Measurements from ENCODE around the gene SIRPA. TPM values are rescaled to one million over a fixed set of nuclear protein-coding genes. Genes with fewer than 3 reads are reported as not detected.

SIRPA gene
- total and polyA plus RNA-seq, 11 donors, result 8.6 to 73.5 (median 28.5) TPM

DNA sequence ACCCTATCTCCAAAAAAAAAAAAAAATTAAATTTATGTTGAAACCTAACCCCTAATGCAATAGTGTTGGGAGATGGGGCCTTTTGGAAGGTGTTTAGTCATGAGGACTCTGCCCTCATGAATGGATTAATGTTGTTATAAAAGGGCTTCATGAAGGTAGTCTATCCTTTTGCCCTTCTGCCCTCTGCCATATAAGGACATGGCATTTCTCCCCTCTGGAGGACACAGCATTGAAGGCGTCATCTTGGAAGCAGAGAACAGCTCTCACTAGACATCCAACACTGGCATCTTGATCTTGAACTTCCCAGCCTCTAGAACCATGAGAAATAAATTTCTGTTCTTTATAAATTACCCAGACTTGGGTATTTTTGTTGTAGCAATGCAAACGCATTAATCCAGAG, 63.2 kb downstream of the SIRPA start:
- no peaks in the 10 kb centered on the region for H3K9me3 ChIP-seq
- H3K36me3 ChIP-seq, result no peaks in the 10 kb centered on the region
- 75 to 91% (median 84%) methylated on average over 2 of the region's 2 CpGs for WGBS, 4 donors
- H3K27ac ChIP-seq, result no peak overlapping the region
- no peak overlapping the region for H3K4me3 ChIP-seq
- TF ChIP-seq, protein P1, sequence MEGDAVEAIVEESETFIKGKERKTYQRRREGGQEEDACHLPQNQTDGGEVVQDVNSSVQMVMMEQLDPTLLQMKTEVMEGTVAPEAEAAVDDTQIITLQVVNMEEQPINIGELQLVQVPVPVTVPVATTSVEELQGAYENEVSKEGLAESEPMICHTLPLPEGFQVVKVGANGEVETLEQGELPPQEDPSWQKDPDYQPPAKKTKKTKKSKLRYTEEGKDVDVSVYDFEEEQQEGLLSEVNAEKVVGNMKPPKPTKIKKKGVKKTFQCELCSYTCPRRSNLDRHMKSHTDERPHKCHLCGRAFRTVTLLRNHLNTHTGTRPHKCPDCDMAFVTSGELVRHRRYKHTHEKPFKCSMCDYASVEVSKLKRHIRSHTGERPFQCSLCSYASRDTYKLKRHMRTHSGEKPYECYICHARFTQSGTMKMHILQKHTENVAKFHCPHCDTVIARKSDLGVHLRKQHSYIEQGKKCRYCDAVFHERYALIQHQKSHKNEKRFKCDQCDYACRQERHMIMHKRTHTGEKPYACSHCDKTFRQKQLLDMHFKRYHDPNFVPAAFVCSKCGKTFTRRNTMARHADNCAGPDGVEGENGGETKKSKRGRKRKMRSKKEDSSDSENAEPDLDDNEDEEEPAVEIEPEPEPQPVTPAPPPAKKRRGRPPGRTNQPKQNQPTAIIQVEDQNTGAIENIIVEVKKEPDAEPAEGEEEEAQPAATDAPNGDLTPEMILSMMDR (IDR thresholded peaks at IDR 0.05), result no peak
- no peak for TF ChIP-seq POLR2A (IDR thresholded peaks at IDR 0.05)
- DNase-seq (no peak), ATAC-seq (no peak)
- H3K27me3 ChIP-seq, result peaks cover 0 to 4% (median 0%) of the 10 kb centered on the region in 9 donors
- intact Hi-C loops (cut with DNase I), result no loop called here
- peaks cover 0 to 12% (median 0%) of the 10 kb centered on the region in 12 donors for H3K4me1 ChIP-seq

DNA sequence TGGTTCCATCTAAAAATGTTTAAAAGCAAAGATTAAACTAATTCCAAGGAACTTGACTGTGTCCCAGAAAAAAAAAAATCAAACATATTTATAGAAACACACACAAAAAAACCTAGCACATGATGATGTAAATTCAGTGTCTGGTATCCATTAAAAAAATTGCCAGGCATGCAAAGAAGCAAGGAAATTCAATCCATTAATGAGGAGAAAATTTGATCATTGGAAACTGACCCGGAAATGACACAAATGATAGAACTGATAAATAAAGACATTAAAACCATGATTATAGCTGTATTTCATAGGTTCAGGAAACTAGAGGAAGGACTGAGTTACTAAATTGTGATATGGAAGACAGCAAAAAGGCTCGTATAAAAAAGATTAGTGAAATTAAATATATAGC, 63.9 kb downstream of the SIRPA start:
- intact Hi-C loops (cut with DNase I), result no loop called here
- no peak for DNase-seq
- TF ChIP-seq, protein P1 (IDR thresholded peaks at IDR 0.05), result no peak
- no peak for TF ChIP-seq POLR2A (IDR thresholded peaks at IDR 0.05)
- H3K27me3 ChIP-seq, result no peaks in the 10 kb centered on the region
- no peak for ATAC-seq
- peaks cover 0 to 11% (median 0%) of the 10 kb centered on the region in 12 donors for H3K4me1 ChIP-seq
- H3K9me3 ChIP-seq, result no peaks in the 10 kb centered on the region
- no peak overlapping the region for H3K4me3 ChIP-seq
- WGBS, 4 donors, result 77 to 86% (median 80%) methylated on average over 2 of the region's 2 CpGs
- H3K27ac ChIP-seq, result no peak overlapping the region
- H3K36me3 ChIP-seq, result no peaks in the 10 kb centered on the region

DNA sequence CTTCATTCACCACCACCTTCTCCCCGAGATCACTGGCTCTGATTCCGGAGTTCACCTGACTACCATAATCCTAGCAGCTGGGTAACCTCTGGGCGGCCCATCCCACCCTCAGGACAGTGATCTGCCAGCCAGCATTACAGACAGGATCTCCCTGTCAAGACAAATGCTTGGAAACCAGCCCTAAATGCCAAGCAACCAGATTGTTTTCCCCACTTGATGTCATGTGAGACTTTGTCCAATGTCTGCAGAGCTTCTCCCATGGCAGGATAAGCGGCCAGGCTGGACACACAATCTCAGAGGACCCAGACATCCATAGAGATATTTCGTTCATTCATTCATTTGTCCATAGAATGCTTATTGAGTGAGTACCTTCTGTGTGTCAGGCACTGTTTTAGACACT, 66.2 kb downstream of the SIRPA start:
- H3K36me3 ChIP-seq, result no peaks in the 10 kb centered on the region
- ATAC-seq (no peak), DNase-seq (no peak)
- H3K27me3 ChIP-seq, result no peaks in the 10 kb centered on the region
- H3K4me1 ChIP-seq, result peaks cover 0 to 26% (median 0%) of the 10 kb centered on the region in 12 donors
- 66 to 77% (median 71%) methylated on average over 5 of the region's 5 CpGs for WGBS, 4 donors
- no peaks in the 10 kb centered on the region for H3K9me3 ChIP-seq
- intact Hi-C loops (cut with DNase I), result loop anchor here in 3 of 10 donors (10.0 kb wide), 2 partner anchors 123 to 493 kb away; no protein-coding TSS in a partner anchor
- H3K4me3 ChIP-seq, result no peak overlapping the region
- H3K27ac ChIP-seq, result no peak overlapping the region
- TF ChIP-seq POLR2A (IDR thresholded peaks at IDR 0.05), result no peak
- TF ChIP-seq, protein P1 (IDR thresholded peaks at IDR 0.05), result no peak

DNA sequence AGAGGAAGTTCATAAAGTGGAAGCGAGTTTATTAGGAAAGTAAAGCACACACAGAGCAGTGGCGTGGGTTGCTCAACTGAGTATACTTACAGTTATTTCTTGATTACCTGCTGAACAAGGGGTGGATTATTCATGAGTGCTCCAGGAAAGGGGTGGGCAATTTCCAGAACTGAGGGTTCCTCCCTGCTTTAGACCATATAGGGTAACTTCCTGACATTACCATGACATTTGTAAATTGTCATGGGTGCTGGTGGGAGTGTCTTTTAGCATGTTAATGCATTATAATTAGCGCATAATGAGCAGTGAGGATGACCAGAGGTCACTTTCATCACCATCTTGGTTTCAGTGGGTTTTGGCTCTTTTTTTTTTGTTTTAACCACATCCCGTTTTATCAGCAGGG, 68.9 kb downstream of the SIRPA start:
- TF ChIP-seq, protein P1 (IDR thresholded peaks at IDR 0.05), result no peak
- no peak for TF ChIP-seq POLR2A (IDR thresholded peaks at IDR 0.05)
- H3K9me3 ChIP-seq, result no peaks in the 10 kb centered on the region
- WGBS, 4 donors, result 64 to 75% (median 71%) methylated on average over 4 of the region's 4 CpGs
- DNase-seq, result no peak
- peaks cover 0 to 26% (median 0%) of the 10 kb centered on the region in 12 donors for H3K4me1 ChIP-seq
- H3K36me3 ChIP-seq, result no peaks in the 10 kb centered on the region
- H3K4me3 ChIP-seq, result no peak overlapping the region
- intact Hi-C loops (cut with DNase I), result loop anchor here in 5 of 10 donors (2.0 to 10.0 kb wide), 3 partner anchors 121 to 491 kb away; no protein-coding TSS in a partner anchor
- no peak for ATAC-seq
- no peaks in the 10 kb centered on the region for H3K27me3 ChIP-seq
- no peak overlapping the region for H3K27ac ChIP-seq
